GM23248 (cell line): ENCODE results near the gene CAMKMT. TPM values are rescaled to one million over a fixed set of nuclear protein-coding genes. Genes with fewer than 3 reads are reported as not detected.
A peak's percentile ranks its signal among the peaks of the same experiment; 100 is the strongest.

Experiments used
- DNase-seq: peaks from one replicate; pipeline ENCODE4 v3.0.0-alpha.2; 2015
- H2AFZ ChIP-seq: fragments of 200-600 bp; sonication (generic); 2 replicates; pipeline ENCODE4 v1.6.1; 2016; ENCODE audit warnings: antibody characterized with exemption
- H3F3A ChIP-seq: fragments of 200-600 bp; sonication (generic); 2 replicates; pipeline ENCODE4 v1.6.1; 2016; ENCODE audit warnings: mild to moderate bottlenecking, antibody characterized with exemption, mixed run types; ENCODE audit not compliant: insufficient read depth
- H3K27ac ChIP-seq: fragments of 200-600 bp; sonication (generic); 2 replicates; pipeline ENCODE4 v1.5.1; 2016; ENCODE audit warnings: mild to moderate bottlenecking
- H3K27me3 ChIP-seq: fragments of 200-600 bp; sonication (generic); replicated peaks from 2 replicates; pipeline ENCODE4 v1.6.1; 2016; ENCODE audit warnings: mild to moderate bottlenecking; ENCODE audit not compliant: insufficient read depth
- H3K36me3 ChIP-seq: fragments of 200-600 bp; sonication (generic); 2 replicates; pipeline ENCODE4 v1.6.1; 2016; ENCODE audit warnings: low read depth, mild to moderate bottlenecking
- H3K4me1 ChIP-seq: fragments of 200-600 bp; sonication (generic); 2 replicates; pipeline ENCODE4 v1.6.1; 2016; ENCODE audit warnings: mild to moderate bottlenecking; ENCODE audit not compliant: insufficient read depth
- H3K4me2 ChIP-seq: fragments of 200-600 bp; sonication (generic); one replicate; pipeline ENCODE4 v1.6.1; 2016; ENCODE audit warnings: mild to moderate bottlenecking; ENCODE audit not compliant: unreplicated experiment
- H3K4me3 ChIP-seq: fragments of 200-600 bp; sonication (generic); 2 replicates; pipeline ENCODE4 v1.5.1; 2016; ENCODE audit warnings: mild to moderate bottlenecking
- H3K79me2 ChIP-seq: fragments of 200-600 bp; sonication (generic); 2 replicates; pipeline ENCODE4 v1.6.1; 2016; ENCODE audit warnings: mild to moderate bottlenecking; ENCODE audit not compliant: insufficient read depth
- H3K9ac ChIP-seq: fragments of 200-600 bp; sonication (generic); 2 replicates; pipeline ENCODE4 v1.6.1; 2016; ENCODE audit warnings: mild to moderate bottlenecking
- H3K9me2 ChIP-seq: fragments of 200-600 bp; sonication (generic); 2 replicates; pipeline ENCODE4 v1.6.1; 2016; ENCODE audit warnings: mixed run types, mild to moderate bottlenecking, moderate library complexity; ENCODE audit not compliant: insufficient read depth
- H3K9me3 ChIP-seq: fragments of 200-600 bp; sonication (generic); one replicate; pipeline ENCODE4 v1.6.1; 2017; ENCODE audit warnings: low read depth
- H4K20me1 ChIP-seq: fragments of 200-600 bp; sonication (generic); 2 replicates; pipeline ENCODE4 v1.6.0; 2016; ENCODE audit not compliant: insufficient read depth
- EZH2 ChIP-seq: fragments of 200-600 bp; sonication (generic); IDR thresholded peaks from 2 replicates; pipeline ENCODE4 v1.6.1; 2018; ENCODE audit warnings: antibody characterized with exemption, mild to moderate bottlenecking; ENCODE audit not compliant: insufficient read depth, poor library complexity, severe bottlenecking
- EZH2phosphoT487 ChIP-seq: fragments of 200-600 bp; sonication (generic); IDR thresholded peaks from 2 replicates; pipeline ENCODE4 v1.6.1; 2018; ENCODE audit warnings: antibody characterized with exemption, moderate library complexity, mild to moderate bottlenecking, low read depth; ENCODE audit not compliant: insufficient read depth
- WGBS, 2 experiments: methylation state at CpG; one replicate each; pipeline ENCODE4 v1.1.6; 2015 to 2017; ENCODE audit warnings: low lambda C conversion rate in 2 of 2, low coverage in 1 of 2; ENCODE audit errors: missing lambda C conversion rate in 2 of 2; 5-methylcytosine and 5-hydroxymethylcytosine counted together
- in situ Hi-C: fragments of 300-500 bp; cut with MboI; formaldehyde crosslinking; loops from 2 replicates; pipeline ENCODE4 v1.15.0; 2020
- polyA plus RNA-seq: library from polyadenylated mRNA; unstranded; fragments of >200 nt; fragmentation: Nextera tagmentation; extraction: Ambion mirVana; gene quantifications from 2 replicates; pipeline ENCODE4 v1.2.1, GENCODE V29; 2016
- total RNA-seq: library from RNA; depleted of rRNA; stranded (reverse); fragments of >200 nt; shearing (Covaris generic); gene quantifications from 2 replicates; pipeline ENCODE4 v1.2.3, GENCODE V29; 2014

Gene CAMKMT
- total and polyA plus RNA-seq, 2 experiments from 2014 or later = 3.1 to 6.9 TPM

- WGBS, 2 experiments = 10 to 11% methylated on average over 63 to 67 of the region's 67 CpGs
- Histone ChIP-seq H3K4me2 (no peak overlapping the region), H3K9me3 (no peaks in the 10 kb centered on the region), H3K4me1 (no peaks in the 10 kb centered on the region), H3K36me3 (no peaks in the 10 kb centered on the region), H3K4me3 (no peak overlapping the region), H3K9me2 (no peaks in the 10 kb centered on the region), H3K9ac (no peak overlapping the region), H3F3A (no peaks in the 10 kb centered on the region), H4K20me1 (no peaks in the 10 kb centered on the region), H2AFZ (no peak overlapping the region), H3K27me3 (peaks cover 99% of the 10 kb centered on the region), H3K27ac (no peak overlapping the region), H3K79me2 (no peaks in the 10 kb centered on the region)
- peak; percentile 10 for DNase-seq
- in situ Hi-C loops = no loop called here
- peak; percentile 65; the same call in 1 of the 2 replicates for TF ChIP-seq EZH2phosphoT487
- TF ChIP-seq EZH2 = peak; percentile 97
These were observed 440.4 kb downstream of the CAMKMT start for GRCh38 chr2:44801841-44802776.

GRCh38 chr2:44802777-44803424 lies 441.2 kb downstream of the CAMKMT start:
- Histone ChIP-seq H3K36me3 (no peaks in the 10 kb centered on the region), H3K4me3 (no peak overlapping the region), H3K9me3 (no peaks in the 10 kb centered on the region), H3K9ac (no peak overlapping the region), H4K20me1 (no peaks in the 10 kb centered on the region), H2AFZ (no peak overlapping the region), H3K9me2 (no peaks in the 10 kb centered on the region), H3K27me3 (peaks cover 99% of the 10 kb centered on the region), H3K4me1 (no peaks in the 10 kb centered on the region), H3K27ac (no peak overlapping the region), H3K4me2 (no peak overlapping the region), H3F3A (no peaks in the 10 kb centered on the region), H3K79me2 (no peaks in the 10 kb centered on the region)
- TF ChIP-seq EZH2 (no peak), EZH2phosphoT487 (no peak)
- WGBS, 2 experiments = 5 to 7% methylated on average over 27 of the region's 27 CpGs
- in situ Hi-C loops = no loop called here
- DNase-seq = no peak

GRCh38 chr2:44804406-44805265 lies 442.9 kb downstream of the CAMKMT start:
- Histone ChIP-seq H3K4me1 (no peaks in the 10 kb centered on the region), H3K36me3 (no peaks in the 10 kb centered on the region), H3K9me2 (no peaks in the 10 kb centered on the region), H3K9me3 (no peaks in the 10 kb centered on the region), H3K9ac (no peak overlapping the region), H2AFZ (no peak overlapping the region), H3K27me3 (peaks cover 100% of the 10 kb centered on the region), H3K27ac (no peak overlapping the region), H3K79me2 (no peaks in the 10 kb centered on the region), H3K4me3 (no peak overlapping the region), H4K20me1 (no peaks in the 10 kb centered on the region), H3K4me2 (no peak overlapping the region), H3F3A (no peaks in the 10 kb centered on the region)
- no peak for DNase-seq
- 54% methylated on average over 12 of the region's 12 CpGs for WGBS, 2 experiments
- no peak for TF ChIP-seq EZH2phosphoT487
- no peak for TF ChIP-seq EZH2
- in situ Hi-C loops = no loop called here
